Esophagus muscularis mucosa (tissue), 4 donors: ENCODE data around the gene MBTD1. TPM values are rescaled to one million over a fixed set of nuclear protein-coding genes. Genes with fewer than 3 reads are reported as not detected.

Experiments used
- DNase-seq: peaks from one replicate; pipeline ENCODE4 v3.0.0-alpha.2; 2017; ENCODE audit errors: extremely low spot score
- H3K27ac ChIP-seq, 4 donors: fragments of 200-600 bp; sonication (generic); replicated peaks in 1 of 4; 1 replicate in 3 of 4; 2 replicates in 1 of 4; pipeline ENCODE4 v1.5.1; 2016 to 2019; ENCODE audit warnings: mild to moderate bottlenecking in 1 of 4
- H3K27me3 ChIP-seq, 4 donors: fragments of 200-600 bp; sonication (generic); one replicate each; pipeline versions ENCODE4 v1.5.1 to v1.6.0; 2016 to 2019
- H3K36me3 ChIP-seq, 4 donors: fragments of 200-600 bp; sonication (generic); one replicate each; pipeline ENCODE4 v1.5.1; 2016 to 2019
- H3K4me1 ChIP-seq, 4 donors: fragments of 200-600 bp; sonication (generic); one replicate each; pipeline ENCODE4 v1.5.1; 2016 to 2019
- H3K4me3 ChIP-seq, 4 donors: fragments of 200-600 bp; sonication (generic); 1 replicate in 2 of 4; 2 replicates in 2 of 4; pipeline ENCODE4 v1.5.1; 2016 to 2019; ENCODE audit warnings: mild to moderate bottlenecking in 4 of 4, moderate library complexity in 1 of 4
- H3K9me3 ChIP-seq, 4 donors: fragments of 200-600 bp; sonication (generic); 1 replicate in 3 of 4; 2 replicates in 1 of 4; pipeline ENCODE4 v1.5.1; 2016 to 2019
- CTCF ChIP-seq, 3 experiments: fragments of 200-600 bp in 2 of 3; fragments of 450-650 bp in 1 of 3; sonication (generic) in 2 of 3; IDR thresholded peaks; one replicate each; pipeline ENCODE4 v1.5.1; 2017 to 2019; ENCODE audit warnings: antibody characterized with exemption in 3 of 3, mild to moderate bottlenecking in 2 of 3, moderate library complexity in 1 of 3
- EP300 ChIP-seq: sonication (generic); formaldehyde crosslinking; IDR thresholded peaks from one replicate; pipeline ENCODE4 v1.6.1; 2017; ENCODE audit warnings: antibody characterized with exemption
- POLR2A ChIP-seq: fragments of 450-650 bp; IDR thresholded peaks from one replicate; pipeline ENCODE4 v1.6.1; 2017; ENCODE audit warnings: antibody characterized with exemption, moderate library complexity, mild to moderate bottlenecking, low read depth
- POLR2AphosphoS5 ChIP-seq, 2 donors: sonication (generic); formaldehyde crosslinking; IDR thresholded peaks; one replicate each; pipeline ENCODE4 v1.6.1; 2017; ENCODE audit warnings: antibody characterized with exemption in 2 of 2
- WGBS: methylation state at CpG from one replicate; pipeline ENCODE4 v1.1.5; 2018; 5-methylcytosine and 5-hydroxymethylcytosine counted together
- intact Hi-C: fragments of 100-400 bp; cut with DNase I; formaldehyde crosslinking; loops from one replicate; pipeline ENCODE4 v1.15.1; 2023
- total RNA-seq, 4 donors: library from RNA; depleted of rRNA; stranded (reverse); fragments of >200 nt; gene quantifications; one replicate each; pipeline versions ENCODE4 v1.1.0 to v1.2.1, GENCODE V29; 2016

The MBTD1 gene
- total RNA-seq, 4 donors from 2014 or later, result 9.2 to 11.2 (median 9.4) TPM

GRCh38 chr17:51287412-51287811 is 27.6 kb upstream of the MBTD1 start:
- no peak for DNase-seq
- Histone ChIP-seq H3K36me3 (peaks cover 38 to 94% (median 64%) of the 10 kb centered on the region in 4 donors), H3K27ac (no peak overlapping the region), H3K9me3 (no peaks in the 10 kb centered on the region), H3K4me1 (peaks cover 0 to 32% (median 19%) of the 10 kb centered on the region in 4 donors), H3K4me3 (no peak overlapping the region), H3K27me3 (no peaks in the 10 kb centered on the region)
- WGBS, result 84% methylated on average over 1 of the region's 1 CpG
- TF ChIP-seq EP300 (no peak), POLR2A (no peak), CTCF (IDR thresholded peaks at IDR 0.05) (no peak), POLR2AphosphoS5 (IDR thresholded peaks at IDR 0.05) (no peak)
- intact Hi-C loops, result no loop called here

GRCh38 chr17:51279183-51279582 is 19.3 kb upstream of the MBTD1 start:
- H3K27me3 ChIP-seq, result no peaks in the 10 kb centered on the region
- DNase-seq, result no peak
- H3K9me3 ChIP-seq, result no peaks in the 10 kb centered on the region
- peaks cover 0 to 17% (median 6%) of the 10 kb centered on the region in 4 donors for H3K4me1 ChIP-seq
- no peak overlapping the region for H3K4me3 ChIP-seq
- TF ChIP-seq POLR2AphosphoS5 (IDR thresholded peaks at IDR 0.05), result no peak
- TF ChIP-seq CTCF (IDR thresholded peaks at IDR 0.05), result no peak
- TF ChIP-seq EP300, result no peak
- no peak for TF ChIP-seq POLR2A
- peaks cover 47 to 99% (median 76%) of the 10 kb centered on the region in 4 donors for H3K36me3 ChIP-seq
- intact Hi-C loops, result no loop called here
- no peak overlapping the region for H3K27ac ChIP-seq

- Histone ChIP-seq H3K27ac (no peak overlapping the region), H3K4me3 (no peak overlapping the region), H3K4me1 (peaks cover 0 to 22% (median 9%) of the 10 kb centered on the region in 4 donors), H3K27me3 (no peaks in the 10 kb centered on the region), H3K9me3 (no peaks in the 10 kb centered on the region), H3K36me3 (peaks cover 35 to 95% (median 65%) of the 10 kb centered on the region in 4 donors)
- TF ChIP-seq EP300 (no peak), POLR2A (no peak), CTCF (IDR thresholded peaks at IDR 0.05) (no peak), POLR2AphosphoS5 (IDR thresholded peaks at IDR 0.05) (no peak)
- intact Hi-C loops, result no loop called here
- no peak for DNase-seq
- WGBS, result 90% methylated on average over 1 of the region's 1 CpG
Observed at GRCh38 chr17:51275381-51275780, 15.5 kb upstream of the MBTD1 start.

- WGBS, result 86% methylated on average over 1 of the region's 1 CpG
- Histone ChIP-seq H3K4me3 (no peak overlapping the region), H3K9me3 (no peaks in the 10 kb centered on the region), H3K4me1 (peaks cover 0 to 23% (median 8%) of the 10 kb centered on the region in 4 donors), H3K27me3 (no peaks in the 10 kb centered on the region), H3K27ac (no peak overlapping the region), H3K36me3 (peaks cover 45 to 93% (median 64%) of the 10 kb centered on the region in 4 donors)
- intact Hi-C loops, result no loop called here
- no peak for DNase-seq
- no peak for TF ChIP-seq POLR2A
- no peak for TF ChIP-seq CTCF (IDR thresholded peaks at IDR 0.05)
- TF ChIP-seq EP300, result no peak
- no peak for TF ChIP-seq POLR2AphosphoS5 (IDR thresholded peaks at IDR 0.05)
Observed at GRCh38 chr17:51272812-51273211, 13.0 kb upstream of the MBTD1 start.

- peaks cover 0 to 29% (median 14%) of the 10 kb centered on the region in 4 donors for H3K4me1 ChIP-seq
- intact Hi-C loops, result no loop called here
- H3K36me3 ChIP-seq, result peaks cover 24 to 93% (median 59%) of the 10 kb centered on the region in 4 donors
- H3K9me3 ChIP-seq, result no peaks in the 10 kb centered on the region
- H3K27ac ChIP-seq, result no peak overlapping the region
- no peak overlapping the region for H3K4me3 ChIP-seq
- no peaks in the 10 kb centered on the region for H3K27me3 ChIP-seq
- no peak for DNase-seq
- TF ChIP-seq POLR2A (no peak), CTCF (IDR thresholded peaks at IDR 0.05) (no peak), POLR2AphosphoS5 (IDR thresholded peaks at IDR 0.05) (no peak), EP300 (no peak)
- WGBS, result 43% methylated on average over 1 of the region's 1 CpG
Observed at GRCh38 chr17:51270636-51271035, 10.8 kb upstream of the MBTD1 start.
